GM12878 (cell line): ENCODE data around the gene SFXN2. TPM values are rescaled to one million over a fixed set of nuclear protein-coding genes. Genes with fewer than 3 reads are reported as not detected.

Experiments used
- ATAC-seq: fragments of 200-7000 bp; cut with Tn5 transposase; 3 replicates; pipeline ENCODE4 v1.9.1; 2020; ENCODE audit warnings: mild to moderate bottlenecking, moderate library complexity
- BruUV-seq: library from RNA; stranded (reverse); fragments of 400-500 nt; replicated peaks from 2 replicates; lab custom pipeline; 2021; lab: Mats Ljungman, UMichigan
- CTCF ChIA-PET: fragments of 300-600 bp; sonication (Branson Sonifier 250); formaldehyde crosslinking; extraction: SDS; loops from one replicate; lab custom pipeline; 2021; ENCODE audit warnings: inconsistent platforms; lab: Yijun Ruan, JAX
- POLR2A ChIA-PET: fragments of 350-600 bp; formaldehyde crosslinking; extraction: SDS; loops from one replicate; lab custom pipeline; 2021; ENCODE audit warnings: inconsistent platforms; lab: Charles Lee
- RAD21 ChIA-PET: fragments of 300-600 bp; sonication (Branson Sonifier 250); formaldehyde crosslinking; loops from one replicate; lab custom pipeline; 2023; ENCODE audit warnings: antibody characterized with exemption; ENCODE audit not compliant: unreplicated experiment; lab: Charles Lee
- SMC1A ChIA-PET: fragments of 300-600 bp; sonication (Branson Sonifier 250); formaldehyde crosslinking; loops from one replicate; lab custom pipeline; 2023; ENCODE audit not compliant: unreplicated experiment, uncharacterized antibody; lab: Charles Lee
- DNase-seq: peaks from one replicate; pipeline ENCODE4 v3.0.0-alpha.2; 2011; ENCODE audit warnings: low read depth, low spot score
- FAIRE-seq: peaks from 3 replicates; lab custom pipeline; 2011; peaks lifted over from hg19 to GRCh38; lab: Jason Lieb, UNC
- H2AFZ ChIP-seq: 2 replicates; pipeline ENCODE4 v1.6.0; 2011; ENCODE audit warnings: low read depth, low read length, control low read depth; ENCODE audit not compliant: control insufficient read depth
- H3K27ac ChIP-seq: 2 replicates; pipeline ENCODE4 v1.5.1; 2011; ENCODE audit warnings: control low read depth; ENCODE audit not compliant: control insufficient read depth, insufficient read depth
- H3K27me3 ChIP-seq, 2 experiments: replicated peaks in 1 of 2; 2 replicates each; pipeline versions ENCODE4 v1.6.0 to v1.6.1; 2011; ENCODE audit warnings: low read length in 1 of 2; ENCODE audit not compliant: control insufficient read depth in 2 of 2, insufficient read depth in 2 of 2
- H3K36me3 ChIP-seq, 2 experiments: 2 replicates each; pipeline ENCODE4 v1.5.1; 2011; ENCODE audit warnings: low read length in 1 of 2; ENCODE audit not compliant: control insufficient read depth in 2 of 2, insufficient read depth in 2 of 2
- H3K4me1 ChIP-seq: 2 replicates; pipeline ENCODE4 v1.6.1; 2011; ENCODE audit warnings: mild to moderate bottlenecking, low read length, moderate library complexity, mixed read lengths; ENCODE audit not compliant: control insufficient read depth, insufficient read depth
- H3K4me2 ChIP-seq: 2 replicates; pipeline ENCODE4 v1.6.0; 2011; ENCODE audit warnings: control low read depth; ENCODE audit not compliant: control insufficient read depth, insufficient read depth
- H3K4me3 ChIP-seq: fragments of 200-600 bp; sonication (generic); 2 replicates; pipeline ENCODE4 v1.5.1; 2016
- H3K79me2 ChIP-seq: 2 replicates; pipeline ENCODE4 v1.6.0; 2011; ENCODE audit warnings: low read length; ENCODE audit not compliant: control insufficient read depth, insufficient read depth
- H3K9ac ChIP-seq: 2 replicates; pipeline ENCODE4 v1.8.0; 2011; ENCODE audit warnings: low read length, control low read depth, mixed read lengths; ENCODE audit not compliant: control insufficient read depth, insufficient read depth
- H3K9me3 ChIP-seq: replicated peaks from 3 replicates; pipeline ENCODE4 v1.5.1; 2011; ENCODE audit warnings: mild to moderate bottlenecking, low read length; ENCODE audit not compliant: control insufficient read depth, insufficient read depth
- H4K20me1 ChIP-seq: 2 replicates; pipeline ENCODE4 v1.6.0; 2011; ENCODE audit not compliant: control insufficient read depth, insufficient read depth
- EED ChIP-seq: sonication (generic); IDR thresholded peaks from 2 replicates; pipeline ENCODE4 v1.6.1; 2016; ENCODE audit warnings: antibody characterized with exemption, low read depth
- MTA2 ChIP-seq: fragments of 450-650 bp; IDR thresholded peaks from 2 replicates; pipeline ENCODE4 v1.6.1; 2016; ENCODE audit warnings: low read depth, mild to moderate bottlenecking, moderate library complexity
- MTA3 ChIP-seq: IDR thresholded peaks from 2 replicates; pipeline ENCODE4 v1.6.1; 2012; ENCODE audit warnings: low read length, inconsistent platforms, borderline replicate concordance
- MXI1 ChIP-seq: fragments of 150-350 bp; IDR thresholded peaks from 2 replicates; pipeline ENCODE4 v1.6.1; 2011; ENCODE audit warnings: low read depth, mild to moderate bottlenecking, inconsistent platforms, low read length, improper control_type of control experiment
- NR2F1 ChIP-seq: fragments of 450-650 bp; conservative IDR thresholded peaks from 2 replicates; pipeline ENCODE4 v1.6.1; 2017; ENCODE audit warnings: mild to moderate bottlenecking
- NRF1 ChIP-seq: conservative IDR thresholded peaks from 2 replicates; pipeline ENCODE4 v1.6.1; 2011; ENCODE audit warnings: mild to moderate bottlenecking, low read depth, low read length, improper control_type of control experiment
- TBL1XR1 ChIP-seq: IDR thresholded peaks from 2 replicates; pipeline ENCODE4 v1.6.1; 2012; ENCODE audit warnings: low read depth, low read length, improper control_type of control experiment
- TCF12 ChIP-seq: IDR thresholded peaks from 2 replicates; pipeline ENCODE4 v1.6.1; 2011; ENCODE audit warnings: low read depth, mild to moderate bottlenecking, low read length
- WRNIP1 ChIP-seq: IDR thresholded peaks from 2 replicates; pipeline ENCODE4 v1.6.1; 2011; ENCODE audit warnings: low read depth, low read length, improper control_type of control experiment, borderline replicate concordance
- WGBS: methylation state at CpG from one replicate; pipeline ENCODE4 v1.1.6; 2016; ENCODE audit warnings: low lambda C conversion rate; ENCODE audit not compliant: insufficient replicate concordance, insufficient coverage; ENCODE audit errors: missing lambda C conversion rate; 5-methylcytosine and 5-hydroxymethylcytosine counted together
- in situ Hi-C: fragments of 300-500 bp; cut with MboI; formaldehyde crosslinking; loops from 9 replicates; pipeline ENCODE4 v1.14.3; 2018; ENCODE audit warnings: mixed read lengths
- intact Hi-C: fragments of 100-400 bp; cut with micrococcal nuclease; formaldehyde crosslinking; loops from one replicate; pipeline ENCODE4 v1.14.2; 2022; ENCODE audit not compliant: unreplicated experiment
- polyA plus RNA-seq, 11 experiments: library from polyadenylated mRNA; depleted of rRNA in 4 of 11; unstranded in 6 of 11; stranded (reverse) in 5 of 11; fragments of >200 nt; fragmentation: Nextera tagmentation in 4 of 11; fragmentation: Illumina TruSeq in 1 of 11; extraction: Ambion mirVana in 4 of 11; extraction: Trizol in 1 of 11; gene quantifications; 1 replicate in 1 of 11; 2 replicates in 10 of 11; pipeline versions ENCODE4 v1.2.1 to v1.2.3, GENCODE V29; 2011 to 2016; ENCODE audit warnings: inconsistent platforms in 2 of 11, missing spikeins in 2 of 11, low read depth in 1 of 11
- total RNA-seq, 4 experiments: library from RNA; depleted of rRNA in 3 of 4; stranded (reverse); fragments of >200 nt in 3 of 4; fragmentation: Illumina TruSeq in 1 of 4; extraction: Trizol in 1 of 4; gene quantifications; 2 replicates each; pipeline versions ENCODE4 v1.2.1 to v1.2.3, GENCODE V29; 2013 to 2021
- TF ChIP-seq, protein P1 (sequence below): fragments of 450-650 bp; formaldehyde crosslinking; IDR thresholded peaks from 2 replicates; pipeline ENCODE4 v1.4.0; 2020; ENCODE audit warnings: mild to moderate bottlenecking, moderate library complexity

SFXN2 gene
- total and polyA plus RNA-seq, 10 of the 15 experiments (the other 5 are each of a cell fraction or from before 2014, with no cell fraction given): 8.8 to 22.5 (median 18.5) TPM

GRCh38 chr10:102735065-102735562 lies 20.7 kb downstream of the SFXN2 start:
- DNase-seq (no peak), FAIRE-seq (no peak), ATAC-seq (no peak)
- BruUV-seq: no TSS peak
- ChIA-PET SMC1A (no interaction called here), POLR2A (no interaction called here), RAD21 (interaction anchor here (1.0 kb wide), 1 partner anchor 8 kb away, joined by 3 read pairs; the partner anchor contains the start of gene WBP1L), CTCF (interaction anchor here (0.8 kb wide), 1 partner anchor 18 kb away, joined by 4 read pairs; no protein-coding TSS in a partner anchor)
- H3K9me3 ChIP-seq: no peaks in the 10 kb centered on the region
- H3K9ac ChIP-seq: no peak overlapping the region
- H3K27ac ChIP-seq: no peak overlapping the region
- no peaks in the 10 kb centered on the region for H3K4me1 ChIP-seq
- H3K4me2 ChIP-seq: no peak overlapping the region
- TF ChIP-seq MTA2 (no peak), WRNIP1 (no peak), TBL1XR1 (no peak), MXI1 (no peak), TCF12 (no peak), NR2F1 (no peak), NRF1 (no peak), EED (no peak), MTA3 (no peak)
- TF ChIP-seq, protein P1, sequence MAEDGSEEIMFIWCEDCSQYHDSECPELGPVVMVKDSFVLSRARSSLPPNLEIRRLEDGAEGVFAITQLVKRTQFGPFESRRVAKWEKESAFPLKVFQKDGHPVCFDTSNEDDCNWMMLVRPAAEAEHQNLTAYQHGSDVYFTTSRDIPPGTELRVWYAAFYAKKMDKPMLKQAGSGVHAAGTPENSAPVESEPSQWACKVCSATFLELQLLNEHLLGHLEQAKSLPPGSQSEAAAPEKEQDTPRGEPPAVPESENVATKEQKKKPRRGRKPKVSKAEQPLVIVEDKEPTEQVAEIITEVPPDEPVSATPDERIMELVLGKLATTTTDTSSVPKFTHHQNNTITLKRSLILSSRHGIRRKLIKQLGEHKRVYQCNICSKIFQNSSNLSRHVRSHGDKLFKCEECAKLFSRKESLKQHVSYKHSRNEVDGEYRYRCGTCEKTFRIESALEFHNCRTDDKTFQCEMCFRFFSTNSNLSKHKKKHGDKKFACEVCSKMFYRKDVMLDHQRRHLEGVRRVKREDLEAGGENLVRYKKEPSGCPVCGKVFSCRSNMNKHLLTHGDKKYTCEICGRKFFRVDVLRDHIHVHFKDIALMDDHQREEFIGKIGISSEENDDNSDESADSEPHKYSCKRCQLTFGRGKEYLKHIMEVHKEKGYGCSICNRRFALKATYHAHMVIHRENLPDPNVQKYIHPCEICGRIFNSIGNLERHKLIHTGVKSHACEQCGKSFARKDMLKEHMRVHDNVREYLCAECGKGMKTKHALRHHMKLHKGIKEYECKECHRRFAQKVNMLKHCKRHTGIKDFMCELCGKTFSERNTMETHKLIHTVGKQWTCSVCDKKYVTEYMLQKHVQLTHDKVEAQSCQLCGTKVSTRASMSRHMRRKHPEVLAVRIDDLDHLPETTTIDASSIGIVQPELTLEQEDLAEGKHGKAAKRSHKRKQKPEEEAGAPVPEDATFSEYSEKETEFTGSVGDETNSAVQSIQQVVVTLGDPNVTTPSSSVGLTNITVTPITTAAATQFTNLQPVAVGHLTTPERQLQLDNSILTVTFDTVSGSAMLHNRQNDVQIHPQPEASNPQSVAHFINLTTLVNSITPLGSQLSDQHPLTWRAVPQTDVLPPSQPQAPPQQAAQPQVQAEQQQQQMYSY: no peak
- intact Hi-C loops: no loop called here
- H3K4me3 ChIP-seq: no peak overlapping the region
- peaks cover 7 to 12% of the 10 kb centered on the region in 2 experiments; a peak in 3 of 4 replicates for H3K36me3 ChIP-seq
- in situ Hi-C loops: no loop called here
- no peaks in the 10 kb centered on the region for H4K20me1 ChIP-seq
- H3K27me3 ChIP-seq: no peaks in the 10 kb centered on the region
- 100% methylated on average over 8 of the region's 9 CpGs for WGBS
- no peaks in the 10 kb centered on the region for H3K79me2 ChIP-seq
- no peak overlapping the region for H2AFZ ChIP-seq
